Measurements from ENCODE around the gene EXTL2. TPM values are rescaled to one million over a fixed set of nuclear protein-coding genes. Genes with fewer than 3 reads are reported as not detected.
"Not testable (repeated sequence)": the region's sequence is repeated elsewhere in the genome, so short reads cannot be mapped to it uniquely, and the experiment has no call there.

The EXTL2 gene
- total RNA-seq, 2 experiments from 2014 or later, result 4.1 to 5.7 TPM

GRCh38 chr1:100852976-100853375 lies 41.7 kb downstream of the EXTL2 start:
- Mint-ChIP-seq H3K4me3 (no peak overlapping the region), H3K36me3 (ENCODE audit: low read depth) (no peaks in the 10 kb centered on the region), H3K27ac (no peak overlapping the region), H3K27me3 (peaks cover 13% of the 10 kb centered on the region), H3K9me3 (peaks cover 1% of the 10 kb centered on the region), H3K4me1 (ENCODE audit: low read depth) (no peaks in the 10 kb centered on the region)
- POLR2A ChIA-PET, result no interaction called here
- TF ChIP-seq CTCF (IDR thresholded peaks at IDR 0.05), result no peak
- CTCF ChIA-PET, result interaction anchor here (1.1 kb wide), 1 partner anchor 16 kb away, joined by 3 read pairs; no protein-coding TSS in a partner anchor
- intact Hi-C loops (cut with micrococcal nuclease), result no loop called here
- DNase-seq (no peak), ATAC-seq (no peak)

- H3K27me3 Mint-ChIP-seq, result peaks cover 14% of the 10 kb centered on the region
- POLR2A ChIA-PET, result no interaction called here
- no peak for DNase-seq
- CTCF ChIA-PET, result no interaction called here
- intact Hi-C loops (cut with micrococcal nuclease), result no loop called here
- H3K27ac Mint-ChIP-seq, result no peak overlapping the region
- no peak for ATAC-seq
- H3K4me3 Mint-ChIP-seq, result no peak overlapping the region
- peaks cover 1% of the 10 kb centered on the region for H3K9me3 Mint-ChIP-seq
- H3K36me3 Mint-ChIP-seq (ENCODE audit: low read depth), result no peaks in the 10 kb centered on the region
- TF ChIP-seq CTCF (IDR thresholded peaks at IDR 0.05), result no peak
- peaks cover 2% of the 10 kb centered on the region for H3K4me1 Mint-ChIP-seq (ENCODE audit: low read depth)
These were observed 42.9 kb downstream of the EXTL2 start for GRCh38 chr1:100851726-100852125.

- Mint-ChIP-seq H3K36me3 (ENCODE audit: low read depth) (no peaks in the 10 kb centered on the region), H3K27ac (no peak overlapping the region), H3K4me3 (no peak overlapping the region), H3K27me3 (peaks cover 14% of the 10 kb centered on the region), H3K9me3 (no peaks in the 10 kb centered on the region), H3K4me1 (ENCODE audit: low read depth) (peaks cover 2% of the 10 kb centered on the region)
- no peak for TF ChIP-seq CTCF (IDR thresholded peaks at IDR 0.05)
- DNase-seq, result no peak
- intact Hi-C loops (cut with micrococcal nuclease), result no loop called here
- CTCF ChIA-PET, result no interaction called here
- POLR2A ChIA-PET, result no interaction called here
- ATAC-seq, result no peak
These were observed 47.1 kb downstream of the EXTL2 start for GRCh38 chr1:100847361-100848082.

GRCh38 chr1:100843160-100843559 lies 51.5 kb downstream of the EXTL2 start:
- CTCF ChIA-PET, result interaction anchor here (0.6 kb wide), 1 partner anchor 96 kb away, joined by 3 read pairs; no protein-coding TSS in a partner anchor
- H3K4me3 Mint-ChIP-seq; DNase-seq; H3K4me1 Mint-ChIP-seq (ENCODE audit: low read depth); H3K27me3 Mint-ChIP-seq; ATAC-seq; H3K27ac Mint-ChIP-seq; intact Hi-C loops (cut with micrococcal nuclease); H3K36me3 Mint-ChIP-seq (ENCODE audit: low read depth); H3K9me3 Mint-ChIP-seq: not testable (repeated sequence)
- POLR2A ChIA-PET, result interaction anchor here (0.7 kb wide), 1 partner anchor 495 kb away, joined by 3 read pairs; no protein-coding TSS in a partner anchor

GRCh38 chr1:100835866-100836842 lies 58.5 kb downstream of the EXTL2 start:
- no peak overlapping the region for H3K27ac Mint-ChIP-seq
- ATAC-seq (no peak), DNase-seq (no peak)
- no peaks in the 10 kb centered on the region for H3K36me3 Mint-ChIP-seq (ENCODE audit: low read depth)
- no peak for TF ChIP-seq CTCF (IDR thresholded peaks at IDR 0.05)
- H3K4me1 Mint-ChIP-seq (ENCODE audit: low read depth), result peaks cover 2% of the 10 kb centered on the region
- H3K4me3 Mint-ChIP-seq, result no peak overlapping the region
- H3K9me3 Mint-ChIP-seq, result peaks cover 4% of the 10 kb centered on the region
- intact Hi-C loops (cut with micrococcal nuclease), result no loop called here
- ChIA-PET POLR2A (no interaction called here), CTCF (interaction anchor here (1.0 to 1.3 kb wide), 2 partner anchors 16 to 372 kb away, joined by 4 read pairs; no protein-coding TSS in a partner anchor)
- H3K27me3 Mint-ChIP-seq, result no peaks in the 10 kb centered on the region
